Esophagus squamous epithelium (tissue), 4 donors: ENCODE measurements around the gene B9D1.

Experiments
- POLR2A ChIP-seq, 4 donors: fragments of 450-650 bp; IDR thresholded peaks; one replicate each; pipeline ENCODE4 v1.6.1; 2017; ENCODE audit warnings: antibody characterized with exemption in 4 of 4, mild to moderate bottlenecking in 4 of 4, moderate library complexity in 3 of 4
- TF ChIP-seq, protein P1 (sequence below), 6 experiments: fragments of 450-650 bp in 4 of 6; fragments of 200-600 bp in 2 of 6; sonication (generic) in 2 of 6; IDR thresholded peaks; one replicate each; pipeline ENCODE4 v1.5.1; 2016 to 2019; ENCODE audit warnings: antibody characterized with exemption in 6 of 6, mild to moderate bottlenecking in 4 of 6, moderate library complexity in 4 of 6

DNA sequence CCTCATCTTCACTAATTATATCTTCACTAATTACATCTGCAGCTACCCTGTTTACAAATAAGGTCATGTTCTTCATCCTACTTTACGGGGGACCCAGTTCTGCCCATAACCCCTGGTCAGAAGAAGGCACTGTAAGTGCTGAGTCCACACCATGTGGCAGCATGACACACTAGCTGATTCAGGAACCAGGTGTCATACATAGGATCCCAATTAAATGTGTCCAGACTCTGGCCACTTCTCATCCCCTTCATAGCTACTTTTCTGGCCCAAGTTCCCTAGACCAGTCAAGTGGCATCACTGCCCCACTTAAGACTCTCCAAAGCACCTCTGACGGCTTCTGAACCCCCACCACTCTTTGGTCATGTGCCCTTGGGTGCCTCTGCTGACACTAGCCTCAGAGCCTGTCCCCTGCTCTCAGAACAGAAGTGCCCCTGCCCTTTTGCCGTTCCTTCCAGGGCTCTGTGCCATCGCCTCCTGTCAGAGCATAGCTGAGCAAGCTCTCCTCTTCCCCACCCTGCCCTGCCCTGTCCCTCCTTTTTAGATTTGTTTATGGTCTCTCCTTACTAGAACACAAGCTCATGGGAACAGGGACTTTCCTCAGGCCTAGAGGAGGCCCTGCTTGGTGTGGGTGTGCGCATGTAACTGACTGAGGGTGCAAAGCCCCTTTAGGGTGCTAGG, 61.1 kb downstream of the B9D1 start:
- TF ChIP-seq, protein P1, sequence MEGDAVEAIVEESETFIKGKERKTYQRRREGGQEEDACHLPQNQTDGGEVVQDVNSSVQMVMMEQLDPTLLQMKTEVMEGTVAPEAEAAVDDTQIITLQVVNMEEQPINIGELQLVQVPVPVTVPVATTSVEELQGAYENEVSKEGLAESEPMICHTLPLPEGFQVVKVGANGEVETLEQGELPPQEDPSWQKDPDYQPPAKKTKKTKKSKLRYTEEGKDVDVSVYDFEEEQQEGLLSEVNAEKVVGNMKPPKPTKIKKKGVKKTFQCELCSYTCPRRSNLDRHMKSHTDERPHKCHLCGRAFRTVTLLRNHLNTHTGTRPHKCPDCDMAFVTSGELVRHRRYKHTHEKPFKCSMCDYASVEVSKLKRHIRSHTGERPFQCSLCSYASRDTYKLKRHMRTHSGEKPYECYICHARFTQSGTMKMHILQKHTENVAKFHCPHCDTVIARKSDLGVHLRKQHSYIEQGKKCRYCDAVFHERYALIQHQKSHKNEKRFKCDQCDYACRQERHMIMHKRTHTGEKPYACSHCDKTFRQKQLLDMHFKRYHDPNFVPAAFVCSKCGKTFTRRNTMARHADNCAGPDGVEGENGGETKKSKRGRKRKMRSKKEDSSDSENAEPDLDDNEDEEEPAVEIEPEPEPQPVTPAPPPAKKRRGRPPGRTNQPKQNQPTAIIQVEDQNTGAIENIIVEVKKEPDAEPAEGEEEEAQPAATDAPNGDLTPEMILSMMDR (IDR thresholded peaks at IDR 0.05) = no peak
- TF ChIP-seq POLR2A (IDR thresholded peaks at IDR 0.05) = no peak
